B cell (primary cell): ENCODE data around the gene CPEB3.

ENCODE experiments used
- CTCF ChIP-seq: fragments of 200-600 bp; IDR thresholded peaks from one replicate; pipeline ENCODE4 v1.8.0; 2022; ENCODE audit warnings: antibody characterized with exemption, mild to moderate bottlenecking
- EZH2 ChIP-seq: IDR thresholded peaks from 2 replicates; pipeline ENCODE4 v1.6.1; 2012; ENCODE audit warnings: borderline replicate concordance, low read depth, mild to moderate bottlenecking, moderate library complexity, low read length; ENCODE audit not compliant: insufficient read depth, poor library complexity, severe bottlenecking

GRCh38 chr10:92231196-92231595, 59.7 kb downstream of the CPEB3 start:
- no peak for TF ChIP-seq CTCF
- TF ChIP-seq EZH2, result no peak
